ENCODE data around the gene CAMK1D. TPM values are rescaled to one million over a fixed set of nuclear protein-coding genes. Genes with fewer than 3 reads are reported as not detected.

Gene CAMK1D
- total and polyA plus RNA-seq, 10 of the 15 experiments (the other 5 are each of a cell fraction or from before 2014, with no cell fraction given), result 2.1 to 35.5 (median 14.7) TPM

GRCh38 chr10:12819656-12820055 is 470.3 kb downstream of the CAMK1D start:
- TF ChIP-seq HDAC2 (IDR thresholded peaks at IDR 0.05), result no peak
- no peak for TF ChIP-seq FOXK2 (IDR thresholded peaks at IDR 0.05)
- TF ChIP-seq KLF5 (IDR thresholded peaks at IDR 0.05; ENCODE audit: partially characterized antibody), result no peak
- TF ChIP-seq SMAD1 (IDR thresholded peaks at IDR 0.05; ENCODE audit: low read depth, partially characterized antibody), result no peak
- TF ChIP-seq MEF2A (IDR thresholded peaks at IDR 0.05; ENCODE audit: insufficient read depth, low read depth, low read length), result no peak
- no peak for TF ChIP-seq ZNF592 (IDR thresholded peaks at IDR 0.05)
- TF ChIP-seq BRCA1 (IDR thresholded peaks at IDR 0.05; ENCODE audit: low read depth, low read length), result no peak
- TF ChIP-seq BCLAF1 (IDR thresholded peaks at IDR 0.05), result no peak
- no peak for TF ChIP-seq BHLHE40 (IDR thresholded peaks at IDR 0.05; ENCODE audit: borderline replicate concordance in 1 of 2, low read depth in 2 of 2, low read length in 1 of 2)
- TF ChIP-seq HDAC6 (IDR thresholded peaks at IDR 0.05; ENCODE audit: unreplicated experiment), result no peak
- no peak for TF ChIP-seq JUND (IDR thresholded peaks at IDR 0.05; ENCODE audit: low read depth, low read length)
- DNase-seq (ENCODE audit: low read depth, low spot score), result no peak
- 100% methylated on average over 10 of the region's 10 CpGs for WGBS (ENCODE audit: insufficient coverage, insufficient replicate concordance, low lambda C conversion rate, missing lambda C conversion rate)
- intact Hi-C loops (cut with micrococcal nuclease; ENCODE audit: unreplicated experiment) (no loop called here), in situ Hi-C loops (cut with MboI) (no loop called here)
- Histone ChIP-seq H4K20me1 (ENCODE audit: control insufficient read depth, insufficient read depth) (no peaks in the 10 kb centered on the region), H3K9ac (ENCODE audit: control insufficient read depth, insufficient read depth, low read length) (no peak overlapping the region), H3K36me3 (ENCODE audit: control insufficient read depth in 2 of 2, insufficient read depth in 2 of 2, low read length in 1 of 2) (peaks cover 0 to 6% of the 10 kb centered on the region in 2 experiments; a peak in 2 of 4 replicates), H2AFZ (ENCODE audit: control insufficient read depth, low read depth, low read length) (no peak overlapping the region), H3K4me1 (ENCODE audit: control insufficient read depth, insufficient read depth, low read length) (no peaks in the 10 kb centered on the region), H3K27me3 (replicated peaks in 1 of 2; ENCODE audit: control insufficient read depth in 2 of 2, insufficient read depth in 2 of 2, low read length in 1 of 2) (no peaks in the 10 kb centered on the region), H3K9me3 (replicated peaks; ENCODE audit: control insufficient read depth, insufficient read depth, low read length) (no peaks in the 10 kb centered on the region; the same call in 2 of the 3 replicates), H3K4me2 (ENCODE audit: control insufficient read depth, insufficient read depth) (no peak overlapping the region), H3K27ac (ENCODE audit: control insufficient read depth, insufficient read depth) (no peak overlapping the region), H3K79me2 (ENCODE audit: control insufficient read depth, insufficient read depth, low read length) (no peaks in the 10 kb centered on the region), H3K4me3 (no peak overlapping the region)
- ATAC-seq, result no peak
- no TSS peak for BruUV-seq (replicated peaks)
- SMC1A ChIA-PET (ENCODE audit: uncharacterized antibody, unreplicated experiment), result no interaction called here
- CTCF ChIA-PET, result no interaction called here
- POLR2A ChIA-PET, result no interaction called here
- RAD21 ChIA-PET (ENCODE audit: unreplicated experiment), result no interaction called here
- FAIRE-seq, result no peak

All from GM12878 (cell line).